IMR-90 (cell line): ENCODE results near the gene DMAC2L.

ENCODE experiments used
- CEBPB ChIP-seq: IDR thresholded peaks from 2 replicates; pipeline ENCODE4 v1.6.1; 2012; ENCODE audit warnings: low read depth, low read length, improper control_type of control experiment
- FOS ChIP-seq: fragments of 150-350 bp; IDR thresholded peaks from 2 replicates; pipeline ENCODE4 v1.6.1; 2016; ENCODE audit warnings: low read depth, low read length
- MAZ ChIP-seq: IDR thresholded peaks from 2 replicates; pipeline ENCODE4 v1.6.1; 2012; ENCODE audit warnings: low read depth, mild to moderate bottlenecking, low read length, improper control_type of control experiment, moderate library complexity, borderline replicate concordance
- MXI1 ChIP-seq: IDR thresholded peaks from 2 replicates; pipeline ENCODE4 v1.6.1; 2012; ENCODE audit warnings: low read depth, mild to moderate bottlenecking, low read length, moderate library complexity, borderline replicate concordance
- POLR2A ChIP-seq: IDR thresholded peaks from 2 replicates; pipeline ENCODE4 v1.6.1; 2012; ENCODE audit warnings: mild to moderate bottlenecking, low read depth, low read length
- RCOR1 ChIP-seq: IDR thresholded peaks from 2 replicates; pipeline ENCODE4 v1.6.1; 2012; ENCODE audit warnings: mild to moderate bottlenecking, low read length, improper control_type of control experiment; ENCODE audit not compliant: insufficient replicate concordance
- RFX5 ChIP-seq: IDR thresholded peaks from 2 replicates; pipeline ENCODE4 v1.8.0; 2012; ENCODE audit warnings: low read depth, mild to moderate bottlenecking, low read length, moderate library complexity
- SMC3 ChIP-seq: fragments of 150-350 bp; IDR thresholded peaks from 2 replicates; pipeline ENCODE4 v1.6.1; 2016; ENCODE audit warnings: low read depth, mild to moderate bottlenecking, antibody characterized with exemption, low read length, moderate library complexity
- TF ChIP-seq, protein P1 (sequence below): conservative IDR thresholded peaks from 2 replicates; pipeline ENCODE4 v1.5.1; 2012; ENCODE audit warnings: mild to moderate bottlenecking, low read depth, low read length, improper control_type of control experiment
- TF ChIP-seq, protein P2 (sequence below): fragments of 150-350 bp; IDR thresholded peaks from 2 replicates; pipeline ENCODE4 v1.6.1; 2017; ENCODE audit warnings: mild to moderate bottlenecking, antibody characterized with exemption, low read length, low read depth

DNA sequence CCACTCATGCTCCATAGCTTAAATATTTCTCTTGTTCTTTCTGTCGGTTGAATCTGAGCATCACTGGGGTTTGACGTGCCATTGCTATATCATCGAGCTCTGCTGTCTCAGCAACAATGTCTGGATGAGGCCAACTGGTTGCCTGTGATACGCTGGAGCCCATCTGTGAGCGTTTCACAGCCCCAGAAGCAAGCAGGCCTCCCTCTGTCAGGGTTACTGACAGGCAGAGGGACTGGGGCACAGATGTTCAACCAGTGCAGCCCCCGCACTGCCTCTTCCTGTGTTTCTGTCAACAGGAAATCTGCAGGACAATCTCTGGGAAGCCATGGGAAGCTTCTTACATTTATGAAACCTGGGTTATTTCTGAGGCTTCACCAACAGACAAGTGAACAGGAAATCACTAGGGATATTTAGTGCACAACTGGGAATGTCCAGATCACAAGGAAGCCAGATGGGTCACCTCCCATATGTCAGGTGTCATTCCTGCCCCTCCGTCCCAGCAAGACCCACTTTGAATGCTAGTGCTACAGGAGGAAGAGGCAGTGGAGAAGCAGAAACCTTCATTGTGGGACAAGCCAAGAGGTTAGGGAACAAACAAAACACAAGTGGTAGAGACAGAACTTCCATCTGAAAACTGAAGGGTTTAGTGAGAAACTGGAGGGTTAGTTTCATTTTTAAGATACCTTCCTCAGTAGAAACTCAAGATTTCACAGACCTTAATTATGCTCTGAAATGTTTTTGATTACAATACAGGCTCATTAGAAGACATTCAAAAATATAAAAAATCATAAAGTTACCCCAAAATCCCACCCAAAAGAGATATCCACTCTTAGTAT is 24.1 kb downstream of the DMAC2L start:
- TF ChIP-seq, protein P1, sequence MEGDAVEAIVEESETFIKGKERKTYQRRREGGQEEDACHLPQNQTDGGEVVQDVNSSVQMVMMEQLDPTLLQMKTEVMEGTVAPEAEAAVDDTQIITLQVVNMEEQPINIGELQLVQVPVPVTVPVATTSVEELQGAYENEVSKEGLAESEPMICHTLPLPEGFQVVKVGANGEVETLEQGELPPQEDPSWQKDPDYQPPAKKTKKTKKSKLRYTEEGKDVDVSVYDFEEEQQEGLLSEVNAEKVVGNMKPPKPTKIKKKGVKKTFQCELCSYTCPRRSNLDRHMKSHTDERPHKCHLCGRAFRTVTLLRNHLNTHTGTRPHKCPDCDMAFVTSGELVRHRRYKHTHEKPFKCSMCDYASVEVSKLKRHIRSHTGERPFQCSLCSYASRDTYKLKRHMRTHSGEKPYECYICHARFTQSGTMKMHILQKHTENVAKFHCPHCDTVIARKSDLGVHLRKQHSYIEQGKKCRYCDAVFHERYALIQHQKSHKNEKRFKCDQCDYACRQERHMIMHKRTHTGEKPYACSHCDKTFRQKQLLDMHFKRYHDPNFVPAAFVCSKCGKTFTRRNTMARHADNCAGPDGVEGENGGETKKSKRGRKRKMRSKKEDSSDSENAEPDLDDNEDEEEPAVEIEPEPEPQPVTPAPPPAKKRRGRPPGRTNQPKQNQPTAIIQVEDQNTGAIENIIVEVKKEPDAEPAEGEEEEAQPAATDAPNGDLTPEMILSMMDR: no peak
- TF ChIP-seq POLR2A (no peak), CEBPB (no peak), RFX5 (no peak), MXI1 (no peak), RCOR1 (no peak), MAZ (no peak), FOS (no peak), SMC3 (no peak)
- TF ChIP-seq, protein P2, sequence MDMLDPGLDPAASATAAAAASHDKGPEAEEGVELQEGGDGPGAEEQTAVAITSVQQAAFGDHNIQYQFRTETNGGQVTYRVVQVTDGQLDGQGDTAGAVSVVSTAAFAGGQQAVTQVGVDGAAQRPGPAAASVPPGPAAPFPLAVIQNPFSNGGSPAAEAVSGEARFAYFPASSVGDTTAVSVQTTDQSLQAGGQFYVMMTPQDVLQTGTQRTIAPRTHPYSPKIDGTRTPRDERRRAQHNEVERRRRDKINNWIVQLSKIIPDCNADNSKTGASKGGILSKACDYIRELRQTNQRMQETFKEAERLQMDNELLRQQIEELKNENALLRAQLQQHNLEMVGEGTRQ: no peak
